ENCODE data around the gene GIMAP8.
"Not testable (repeated sequence)": the region's sequence is repeated elsewhere in the genome, so short reads cannot be mapped to it uniquely, and the experiment has no call there.

The GIMAP8 gene

GRCh38 chr7:150448789-150449147 lies 1.7 kb upstream of the GIMAP8 start:
- CTCF ChIA-PET: interaction anchor here (0.6 to 3.6 kb wide), 39 partner anchors 10 to 450 kb away, joined by 3 to 37 read pairs (median 4); partner anchors contain the start of genes GIMAP2 and GIMAP7
- DNase-seq (ENCODE audit: extremely low spot score): peak; percentile 88
- TF ChIP-seq CTCF (IDR thresholded peaks at IDR 0.05; ENCODE audit: control extremely low read depth, extremely low read depth, low read depth, missing control alignments): peak; percentile 93
- POLR2A ChIA-PET: no interaction called here

GRCh38 chr7:150449206-150449952 lies 1.1 kb upstream of the GIMAP8 start:
- CTCF ChIA-PET: interaction anchor here (0.6 to 3.6 kb wide), 39 partner anchors 10 to 449 kb away, joined by 3 to 37 read pairs (median 4); partner anchors contain the start of genes GIMAP2 and GIMAP7
- DNase-seq (ENCODE audit: extremely low spot score): no peak
- POLR2A ChIA-PET: no interaction called here
- no peak for TF ChIP-seq CTCF (IDR thresholded peaks at IDR 0.05; ENCODE audit: control extremely low read depth, extremely low read depth, low read depth, missing control alignments)

- ChIA-PET CTCF (interaction anchor here (0.6 to 2.8 kb wide), 6 partner anchors 20 to 328 kb away, joined by 3 to 12 read pairs (median 4); no protein-coding TSS in a partner anchor), POLR2A (no interaction called here)
- DNase-seq (ENCODE audit: extremely low spot score): peak; percentile 54
- no peak for TF ChIP-seq CTCF (IDR thresholded peaks at IDR 0.05; ENCODE audit: control extremely low read depth, extremely low read depth, low read depth, missing control alignments)
These were observed 815 bp downstream of the GIMAP8 start for GRCh38 chr7:150451097-150451793.

GRCh38 chr7:150451833-150452461 lies 1.5 kb downstream of the GIMAP8 start:
- DNase-seq (ENCODE audit: extremely low spot score): no peak
- no peak for TF ChIP-seq CTCF (IDR thresholded peaks at IDR 0.05; ENCODE audit: control extremely low read depth, extremely low read depth, low read depth, missing control alignments)
- ChIA-PET POLR2A (no interaction called here), CTCF (interaction anchor here (0.7 to 2.0 kb wide), 4 partner anchors 15 to 327 kb away, joined by 3 to 6 read pairs (median 4); no protein-coding TSS in a partner anchor)

- no peak for TF ChIP-seq CTCF (IDR thresholded peaks at IDR 0.05; ENCODE audit: control extremely low read depth, extremely low read depth, low read depth, missing control alignments)
- DNase-seq (ENCODE audit: extremely low spot score): no peak
- CTCF ChIA-PET: interaction anchor here (1.2 kb wide), 1 partner anchor 13 kb away, joined by 3 read pairs; no protein-coding TSS in a partner anchor
- POLR2A ChIA-PET: no interaction called here
These were observed 2.8 kb downstream of the GIMAP8 start for GRCh38 chr7:150453181-150453580.

- POLR2A ChIA-PET: no interaction called here
- TF ChIP-seq CTCF (IDR thresholded peaks at IDR 0.05; ENCODE audit: control extremely low read depth, extremely low read depth, low read depth, missing control alignments): no peak
- no peak for DNase-seq (ENCODE audit: extremely low spot score)
- CTCF ChIA-PET: no interaction called here
These were observed 3.5 kb downstream of the GIMAP8 start for GRCh38 chr7:150453892-150454291.

GRCh38 chr7:150457064-150457463 lies 6.6 kb downstream of the GIMAP8 start:
- POLR2A ChIA-PET; DNase-seq (ENCODE audit: extremely low spot score): not testable (repeated sequence)
- CTCF ChIA-PET: interaction anchor here (1.2 kb wide), 1 partner anchor 9 kb away, joined by 3 read pairs; no protein-coding TSS in a partner anchor

Measured in GM10248 (cell line).